Spleen (tissue), 11 donors: ENCODE measurements around the gene CDHR3. TPM values are rescaled to one million over a fixed set of nuclear protein-coding genes. Genes with fewer than 3 reads are reported as not detected.

Experiments used
- DNase-seq: peaks from one replicate; pipeline ENCODE4 v3.0.0-alpha.2; 2020
- H3K27ac ChIP-seq, 8 donors: fragments of 200-600 bp; sonication (generic) in 7 of 8; 1 replicate in 4 of 8; 2 replicates in 4 of 8; pipeline versions ENCODE4 v1.5.0 to v1.8.0; 2016 to 2021; ENCODE audit warnings: inconsistent platforms in 4 of 8, mild to moderate bottlenecking in 4 of 8, moderate library complexity in 1 of 8
- H3K27me3 ChIP-seq, 7 donors: fragments of 200-600 bp; sonication (generic) in 6 of 7; replicated peaks in 1 of 7; 1 replicate in 4 of 7; 2 replicates in 3 of 7; pipeline versions ENCODE4 v1.5.0 to v1.8.0; 2016 to 2021; ENCODE audit warnings: inconsistent platforms in 3 of 7, mild to moderate bottlenecking in 1 of 7
- H3K36me3 ChIP-seq, 6 donors: fragments of 200-600 bp; sonication (generic) in 5 of 6; 1 replicate in 4 of 6; 2 replicates in 2 of 6; pipeline versions ENCODE4 v1.5.0 to v1.8.0; 2016 to 2021; ENCODE audit warnings: inconsistent platforms in 2 of 6
- H3K4me1 ChIP-seq, 6 donors: fragments of 200-600 bp; sonication (generic) in 5 of 6; 1 replicate in 3 of 6; 2 replicates in 3 of 6; pipeline versions ENCODE4 v1.5.0 to v1.8.0; 2016 to 2021; ENCODE audit warnings: inconsistent platforms in 3 of 6
- H3K4me3 ChIP-seq, 8 donors: fragments of 200-600 bp; sonication (generic) in 7 of 8; 1 replicate in 4 of 8; 2 replicates in 4 of 8; pipeline versions ENCODE4 v1.5.0 to v1.8.0; 2016 to 2021; ENCODE audit warnings: inconsistent platforms in 4 of 8, mild to moderate bottlenecking in 4 of 8, moderate library complexity in 2 of 8
- H3K9me3 ChIP-seq, 8 donors: fragments of 200-600 bp; sonication (generic) in 7 of 8; 1 replicate in 4 of 8; 2 replicates in 4 of 8; pipeline versions ENCODE4 v1.5.0 to v1.8.0; 2016 to 2021; ENCODE audit warnings: inconsistent platforms in 4 of 8
- POLR2A ChIP-seq, 3 donors: fragments of 450-650 bp; IDR thresholded peaks; one replicate each; pipeline ENCODE4 v1.5.1; 2017; ENCODE audit warnings: antibody characterized with exemption in 3 of 3, mild to moderate bottlenecking in 1 of 3
- POLR2AphosphoS5 ChIP-seq, 3 donors: sonication (generic); formaldehyde crosslinking; IDR thresholded peaks; one replicate each; pipeline ENCODE4 v1.5.1; 2017; ENCODE audit warnings: antibody characterized with exemption in 3 of 3
- WGBS, 5 donors: extraction: QIAGEN DNeasy Blood & Tissue Kit in 3 of 5; methylation state at CpG; one replicate each; pipeline versions ENCODE4 v1.1.5 to v1.1.7; 2013 to 2018; 5-methylcytosine and 5-hydroxymethylcytosine counted together
- intact Hi-C: fragments of 100-400 bp; cut with DNase I; formaldehyde crosslinking; loops from one replicate; pipeline ENCODE4 v1.15.0; 2023; ENCODE audit warnings: low total_unique reads
- polyA plus RNA-seq, 3 donors: library from polyadenylated mRNA; stranded (reverse); fragments of 200-250 nt; gene quantifications; one replicate each; pipeline ENCODE4 v1.2.1, GENCODE V29; 2013
- total RNA-seq, 7 donors: library from RNA; depleted of rRNA in 3 of 7; stranded (reverse); fragments of >200 nt in 3 of 7; fragmentation: NEBNext Ultra II Directional in 4 of 7; extraction: Animal tissue kit (Norgen Biotek cat#: 25700) in 4 of 7; gene quantifications; one replicate each; pipeline versions ENCODE4 v1.1.0 to v1.2.1, GENCODE V29; 2016 to 2021
- TF ChIP-seq, protein P1 (sequence below), 11 experiments: fragments of 200-600 bp in 7 of 11; fragments of 450-650 bp in 4 of 11; sonication (generic) in 4 of 11; IDR thresholded peaks in 8 of 11; conservative IDR thresholded peaks in 3 of 11; 1 replicate in 7 of 11; 2 replicates in 4 of 11; pipeline versions ENCODE4 v1.4.0 to v1.8.0; 2016 to 2021; ENCODE audit warnings: antibody characterized with exemption in 11 of 11, inconsistent platforms in 4 of 11, mild to moderate bottlenecking in 1 of 11
- donor health status: healthy with polysubstance abuse.
- donor health status: DM: no; HTN: no; CAD: no; lungs with moderate emphysema.
- donor health status: DM: no; HTN: no; CAD: no.
- donor health status: Bipolar disorder and iron deficiency.
- donor health status: healthy.
- donor health status: DM: no; HTN: no; CAD: no.
- donor health status: DM: yes; HTN: yes; CAD: no.

The CDHR3 gene
- total and polyA plus RNA-seq, 10 donors: 0.32 to 3.8 (median 1.2) TPM

DNA sequence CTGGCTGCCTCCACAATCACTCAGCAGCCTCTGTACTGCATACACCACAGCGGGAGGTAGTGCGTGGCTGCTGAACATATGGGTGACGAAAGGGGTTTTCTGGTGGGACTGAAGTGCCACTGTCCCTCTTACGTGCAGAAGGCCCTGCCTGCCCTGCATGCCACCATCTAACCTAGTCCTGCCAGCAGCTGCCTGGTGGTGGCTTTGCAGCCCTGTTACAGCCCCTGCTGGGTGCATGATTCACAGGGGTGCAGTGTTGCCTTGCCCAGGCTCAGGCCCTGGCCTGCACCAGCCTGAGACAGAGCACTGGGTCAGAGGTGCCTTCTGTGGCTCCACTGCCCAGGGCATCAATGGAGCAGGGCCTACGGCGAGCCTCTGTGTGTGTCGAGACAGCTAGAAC lies 98.9 kb downstream of the CDHR3 start:
- no peaks in the 10 kb centered on the region for H3K9me3 ChIP-seq
- WGBS, 5 donors: 74 to 89% (median 87%) methylated on average over 7 of the region's 7 CpGs
- peak overlapping the region; percentile 26 to 86 (median 65) for H3K27ac ChIP-seq
- H3K36me3 ChIP-seq: no peaks in the 10 kb centered on the region
- TF ChIP-seq POLR2A (IDR thresholded peaks at IDR 0.05) (no peak), POLR2AphosphoS5 (IDR thresholded peaks at IDR 0.05) (no peak)
- TF ChIP-seq, protein P1, sequence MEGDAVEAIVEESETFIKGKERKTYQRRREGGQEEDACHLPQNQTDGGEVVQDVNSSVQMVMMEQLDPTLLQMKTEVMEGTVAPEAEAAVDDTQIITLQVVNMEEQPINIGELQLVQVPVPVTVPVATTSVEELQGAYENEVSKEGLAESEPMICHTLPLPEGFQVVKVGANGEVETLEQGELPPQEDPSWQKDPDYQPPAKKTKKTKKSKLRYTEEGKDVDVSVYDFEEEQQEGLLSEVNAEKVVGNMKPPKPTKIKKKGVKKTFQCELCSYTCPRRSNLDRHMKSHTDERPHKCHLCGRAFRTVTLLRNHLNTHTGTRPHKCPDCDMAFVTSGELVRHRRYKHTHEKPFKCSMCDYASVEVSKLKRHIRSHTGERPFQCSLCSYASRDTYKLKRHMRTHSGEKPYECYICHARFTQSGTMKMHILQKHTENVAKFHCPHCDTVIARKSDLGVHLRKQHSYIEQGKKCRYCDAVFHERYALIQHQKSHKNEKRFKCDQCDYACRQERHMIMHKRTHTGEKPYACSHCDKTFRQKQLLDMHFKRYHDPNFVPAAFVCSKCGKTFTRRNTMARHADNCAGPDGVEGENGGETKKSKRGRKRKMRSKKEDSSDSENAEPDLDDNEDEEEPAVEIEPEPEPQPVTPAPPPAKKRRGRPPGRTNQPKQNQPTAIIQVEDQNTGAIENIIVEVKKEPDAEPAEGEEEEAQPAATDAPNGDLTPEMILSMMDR (IDR thresholded peaks at IDR 0.05 in 8 of 11, conservative IDR thresholded peaks at IDR 0.05 in 3 of 11): no peak
- H3K4me1 ChIP-seq: peaks cover 33 to 99% (median 87%) of the 10 kb centered on the region in 6 donors
- H3K4me3 ChIP-seq: no peak overlapping the region
- peak; percentile 72 for DNase-seq
- H3K27me3 ChIP-seq: no peaks in the 10 kb centered on the region
- intact Hi-C loops: no loop called here

DNA sequence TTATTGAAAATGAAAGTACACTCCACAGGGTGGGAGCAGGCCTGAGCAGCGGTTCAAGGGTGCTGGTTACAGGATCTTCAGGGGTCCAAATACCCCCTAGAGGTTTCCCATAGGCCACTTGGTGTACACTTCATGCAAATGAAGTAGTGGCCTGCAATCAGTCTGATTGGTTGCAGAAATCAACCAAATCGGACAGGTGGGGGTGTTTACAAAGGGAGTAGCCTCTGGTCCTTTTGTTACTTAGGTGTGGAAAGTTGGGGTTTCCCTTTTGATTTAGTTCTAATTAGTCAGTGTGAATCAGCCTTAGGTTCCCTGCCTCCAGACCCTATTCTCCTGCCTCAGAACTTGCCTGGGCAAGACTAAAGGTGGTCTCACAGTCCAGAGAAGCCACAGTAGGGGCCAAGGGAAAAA lies 99.5 kb downstream of the CDHR3 start:
- intact Hi-C loops: no loop called here
- TF ChIP-seq, protein P1 (IDR thresholded peaks at IDR 0.05 in 8 of 11, conservative IDR thresholded peaks at IDR 0.05 in 3 of 11): no peak
- TF ChIP-seq POLR2A (IDR thresholded peaks at IDR 0.05) (no peak), POLR2AphosphoS5 (IDR thresholded peaks at IDR 0.05) (no peak)
- Histone ChIP-seq H3K9me3 (no peaks in the 10 kb centered on the region), H3K36me3 (no peaks in the 10 kb centered on the region), H3K27me3 (no peaks in the 10 kb centered on the region), H3K27ac (peak overlapping the region in 6 of 8 donors; percentile 54 to 86 (median 76)), H3K4me1 (peaks cover 29 to 99% (median 81%) of the 10 kb centered on the region in 6 donors), H3K4me3 (no peak overlapping the region)
- DNase-seq: no peak
- 64 to 79% (median 72%) methylated on average over 2 of the region's 2 CpGs for WGBS, 5 donors

DNA sequence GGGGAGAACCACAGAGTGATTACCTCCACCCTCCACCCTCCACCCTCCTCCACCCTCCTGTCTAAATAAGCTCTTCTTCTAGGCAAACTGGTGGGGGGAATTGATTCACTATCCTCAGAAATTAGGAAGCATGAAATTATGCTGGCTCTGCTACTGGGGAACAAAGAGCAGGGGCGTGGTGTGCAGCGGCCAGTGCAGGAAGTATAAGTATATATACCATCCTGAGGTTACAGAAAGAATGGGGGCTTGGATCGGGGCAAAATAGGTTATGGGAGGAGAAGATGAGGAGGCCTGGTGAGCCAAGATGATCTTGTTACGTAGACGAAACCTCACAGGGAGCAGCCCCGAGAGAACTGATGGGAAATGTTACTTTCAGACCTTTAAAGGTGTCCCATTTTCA lies 100.0 kb downstream of the CDHR3 start:
- Histone ChIP-seq H3K27me3 (no peaks in the 10 kb centered on the region), H3K9me3 (no peaks in the 10 kb centered on the region), H3K4me1 (peaks cover 29 to 99% (median 79%) of the 10 kb centered on the region in 6 donors), H3K36me3 (no peaks in the 10 kb centered on the region), H3K4me3 (no peak overlapping the region), H3K27ac (peak overlapping the region in 5 of 8 donors; percentile 54 to 86 (median 78))
- TF ChIP-seq POLR2AphosphoS5 (IDR thresholded peaks at IDR 0.05) (no peak), POLR2A (IDR thresholded peaks at IDR 0.05) (no peak)
- TF ChIP-seq, protein P1 (IDR thresholded peaks at IDR 0.05 in 8 of 11, conservative IDR thresholded peaks at IDR 0.05 in 3 of 11): no peak
- 60 to 74% (median 62%) methylated on average over 6 of the region's 6 CpGs for WGBS, 5 donors
- intact Hi-C loops: no loop called here
- no peak for DNase-seq

DNA sequence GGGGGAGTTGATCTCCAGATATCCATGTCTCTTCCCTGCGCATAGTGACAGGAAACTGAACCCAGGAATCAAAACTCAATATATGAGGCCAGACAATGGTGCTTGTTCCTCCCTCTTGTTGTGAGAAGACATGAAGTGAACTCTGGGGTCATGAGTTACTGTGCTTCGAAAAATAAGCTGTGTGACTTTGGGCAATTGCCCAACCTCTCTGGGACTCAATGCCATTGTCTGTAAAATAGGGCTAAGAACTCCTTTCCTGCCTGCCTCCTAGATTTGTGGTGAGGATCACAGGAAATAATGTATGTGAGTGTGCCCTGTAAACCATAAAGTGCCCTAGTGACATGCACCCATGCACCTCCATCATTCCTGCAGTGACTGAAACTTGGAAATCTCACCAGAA lies 100.6 kb downstream of the CDHR3 start:
- intact Hi-C loops: no loop called here
- H3K27ac ChIP-seq: peak overlapping the region in 3 of 8 donors; percentile 73 to 86 (median 78)

More for the DNA sequence above, 100.6 kb downstream of the CDHR3 start:
- Histone ChIP-seq H3K27me3 (no peaks in the 10 kb centered on the region), H3K4me1 (peaks cover 29 to 99% (median 78%) of the 10 kb centered on the region in 6 donors), H3K36me3 (no peaks in the 10 kb centered on the region), H3K4me3 (no peak overlapping the region), H3K9me3 (no peaks in the 10 kb centered on the region)
- WGBS, 5 donors: 84 to 100% (median 90%) methylated on average over 2 of the region's 2 CpGs
- no peak for DNase-seq
- TF ChIP-seq POLR2AphosphoS5 (IDR thresholded peaks at IDR 0.05) (no peak), POLR2A (IDR thresholded peaks at IDR 0.05) (no peak)
- TF ChIP-seq, protein P1 (IDR thresholded peaks at IDR 0.05 in 8 of 11, conservative IDR thresholded peaks at IDR 0.05 in 3 of 11): no peak
